ENCODE data around the gene STRN3. TPM values are rescaled to one million over a fixed set of nuclear protein-coding genes. Genes with fewer than 3 reads are reported as not detected.

The STRN3 gene
- total RNA-seq, 1 experiment from 2014 or later: 44.2 TPM

GRCh38 chr14:31060253-31060875 lies 34.2 kb upstream of the STRN3 start:
- intact Hi-C loops (cut with micrococcal nuclease; ENCODE audit: unreplicated experiment): no loop called here
- H3K27me3 ChIP-seq (replicated peaks; ENCODE audit: insufficient read depth, low read depth, low read length, poor library complexity): no peaks in the 10 kb centered on the region
- no peaks in the 10 kb centered on the region for H3K9me3 ChIP-seq (ENCODE audit: low read depth, low read length, poor library complexity, severe bottlenecking)
- BruUV-seq (replicated peaks): no TSS peak
- H3K36me3 ChIP-seq (ENCODE audit: insufficient read depth, low read length, poor library complexity, severe bottlenecking): no peaks in the 10 kb centered on the region
- no peak overlapping the region for H3K4me3 ChIP-seq (ENCODE audit: low read depth, low read length, poor library complexity, severe bottlenecking)
- no peak for TF ChIP-seq EZH2 (IDR thresholded peaks at IDR 0.05; ENCODE audit: borderline replicate concordance, low read depth, low read length, poor library complexity, severe bottlenecking)
- TF ChIP-seq CTCF (conservative IDR thresholded peaks at IDR 0.05; ENCODE audit: low read depth, low read length): no peak
- DNase-seq (ENCODE audit: low spot score): no peak
- CTCF ChIA-PET: no interaction called here
- H3K4me1 ChIP-seq (ENCODE audit: insufficient read depth, low read length, poor library complexity, severe bottlenecking): peaks cover 5% of the 10 kb centered on the region
- no peak overlapping the region for H3K27ac ChIP-seq (ENCODE audit: low read depth, low read length, poor library complexity, severe bottlenecking)
- POLR2A ChIA-PET (ENCODE audit: low non-redundant PET): no interaction called here

GRCh38 chr14:31059152-31059924 lies 33.2 kb upstream of the STRN3 start:
- H3K9me3 ChIP-seq (ENCODE audit: low read depth, low read length, poor library complexity, severe bottlenecking): no peaks in the 10 kb centered on the region
- intact Hi-C loops (cut with micrococcal nuclease; ENCODE audit: unreplicated experiment): no loop called here
- CTCF ChIA-PET: interaction anchor here (0.5 kb wide), 1 partner anchor 16 kb away, joined by 4 read pairs; no protein-coding TSS in a partner anchor
- H3K4me3 ChIP-seq (ENCODE audit: low read depth, low read length, poor library complexity, severe bottlenecking): no peak overlapping the region
- TF ChIP-seq EZH2 (IDR thresholded peaks at IDR 0.05; ENCODE audit: borderline replicate concordance, low read depth, low read length, poor library complexity, severe bottlenecking): no peak
- no peak for TF ChIP-seq CTCF (conservative IDR thresholded peaks at IDR 0.05; ENCODE audit: low read depth, low read length)
- POLR2A ChIA-PET (ENCODE audit: low non-redundant PET): no interaction called here
- H3K4me1 ChIP-seq (ENCODE audit: insufficient read depth, low read length, poor library complexity, severe bottlenecking): peaks cover 5% of the 10 kb centered on the region
- peak; percentile 45 for DNase-seq (ENCODE audit: low spot score)
- H3K27ac ChIP-seq (ENCODE audit: low read depth, low read length, poor library complexity, severe bottlenecking): no peak overlapping the region
- H3K36me3 ChIP-seq (ENCODE audit: insufficient read depth, low read length, poor library complexity, severe bottlenecking): no peaks in the 10 kb centered on the region
- no peaks in the 10 kb centered on the region for H3K27me3 ChIP-seq (replicated peaks; ENCODE audit: insufficient read depth, low read depth, low read length, poor library complexity)
- BruUV-seq (replicated peaks): no TSS peak

GRCh38 chr14:31057701-31058364 lies 31.7 kb upstream of the STRN3 start:
- Histone ChIP-seq H3K27me3 (replicated peaks; ENCODE audit: insufficient read depth, low read depth, low read length, poor library complexity) (no peaks in the 10 kb centered on the region), H3K4me3 (ENCODE audit: low read depth, low read length, poor library complexity, severe bottlenecking) (no peak overlapping the region), H3K4me1 (ENCODE audit: insufficient read depth, low read length, poor library complexity, severe bottlenecking) (peaks cover 5% of the 10 kb centered on the region), H3K36me3 (ENCODE audit: insufficient read depth, low read length, poor library complexity, severe bottlenecking) (no peaks in the 10 kb centered on the region), H3K9me3 (ENCODE audit: low read depth, low read length, poor library complexity, severe bottlenecking) (no peaks in the 10 kb centered on the region), H3K27ac (ENCODE audit: low read depth, low read length, poor library complexity, severe bottlenecking) (no peak overlapping the region)
- BruUV-seq (replicated peaks): no TSS peak
- TF ChIP-seq CTCF (conservative IDR thresholded peaks at IDR 0.05; ENCODE audit: low read depth, low read length) (no peak), EZH2 (IDR thresholded peaks at IDR 0.05; ENCODE audit: borderline replicate concordance, low read depth, low read length, poor library complexity, severe bottlenecking) (no peak)
- no peak for DNase-seq (ENCODE audit: low spot score)
- ChIA-PET CTCF (no interaction called here), POLR2A (ENCODE audit: low non-redundant PET) (interaction anchor here (0.6 kb wide), 1 partner anchor 12 kb away, joined by 16 read pairs; no protein-coding TSS in a partner anchor)
- intact Hi-C loops (cut with micrococcal nuclease; ENCODE audit: unreplicated experiment): no loop called here
